IPS-11a (cell line): ENCODE measurements around the gene FCER2.

ENCODE experiments used
- H3K4me3 ChIP-seq: one replicate; pipeline ENCODE4 v1.5.1; 2013; ENCODE audit warnings: low read depth, low read length, control low read depth

Gene FCER2

DNA sequence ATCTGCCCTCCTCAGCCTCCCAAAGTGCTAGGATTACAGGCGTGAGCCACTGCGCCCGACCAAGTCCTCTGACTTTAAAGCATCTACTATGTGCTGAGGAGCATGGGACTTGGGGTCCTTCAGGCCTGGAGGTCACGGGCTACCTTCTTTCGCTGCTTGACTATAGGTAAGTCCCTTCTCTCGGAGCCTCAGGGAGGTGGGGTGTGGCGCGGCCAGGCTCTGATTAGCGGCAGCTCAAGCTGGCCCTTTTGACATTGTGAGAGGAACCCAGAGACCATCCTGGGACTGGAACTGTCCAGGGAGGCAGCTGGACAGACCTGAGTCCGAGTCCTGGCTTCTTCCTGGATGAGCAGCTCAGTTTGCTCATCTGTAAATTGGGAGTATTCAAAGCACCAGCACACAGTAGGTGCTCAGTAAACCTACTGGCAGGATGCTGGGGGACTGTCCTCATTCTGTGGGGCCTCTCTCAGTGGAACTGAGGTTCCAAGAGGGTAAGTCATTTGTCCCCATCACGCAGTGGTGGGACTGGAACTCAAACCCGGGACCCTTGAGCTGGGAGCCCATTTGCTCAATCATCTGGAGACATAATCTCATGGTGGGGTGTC, 780 bp downstream of the FCER2 start:
- H3K4me3 ChIP-seq = no peak overlapping the region

DNA sequence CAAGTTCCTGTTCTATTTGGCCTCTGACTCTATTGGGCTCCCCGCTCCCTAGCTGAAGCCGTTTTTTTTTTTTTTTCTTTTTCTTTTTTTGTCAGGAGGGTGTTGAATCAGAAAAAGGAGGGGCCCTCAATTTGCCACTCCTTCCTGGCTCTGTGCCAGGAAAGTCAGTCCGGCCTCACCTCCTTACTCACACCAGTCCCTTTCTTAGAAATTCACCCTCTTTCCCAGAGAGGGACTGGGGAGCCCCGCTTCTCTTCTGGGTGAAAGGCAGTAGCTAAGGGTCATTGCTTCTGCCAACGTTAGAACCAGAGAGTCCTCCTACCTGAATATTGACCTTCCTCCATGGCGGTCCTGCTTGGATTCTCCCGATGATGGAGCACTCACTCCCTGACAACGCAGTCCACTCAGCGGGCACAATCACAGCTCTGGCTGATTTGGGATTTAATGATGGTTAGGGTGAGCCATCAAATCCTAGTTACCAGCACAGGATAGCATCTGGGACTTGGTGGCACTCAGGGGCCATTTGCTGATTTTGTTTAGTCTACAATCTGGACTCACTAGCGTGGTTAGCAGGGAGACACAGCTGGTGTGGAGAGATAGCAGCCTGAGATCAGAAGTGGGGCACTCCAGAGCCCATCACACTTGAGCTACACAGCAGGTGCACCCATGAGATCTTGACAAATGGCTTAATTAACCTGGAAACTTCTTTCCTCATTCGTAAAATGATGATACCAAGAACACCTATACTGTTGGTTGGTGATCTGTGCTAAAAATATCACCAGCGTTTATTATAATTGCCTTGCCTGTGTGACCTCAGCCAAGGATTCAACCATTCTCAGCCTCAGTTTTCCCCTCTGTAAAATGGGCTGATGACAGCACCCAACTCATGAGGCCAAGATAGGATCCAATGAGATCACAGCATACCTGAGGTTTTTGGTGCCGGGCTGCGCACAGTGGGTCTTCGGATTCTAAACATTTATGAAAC, 2.2 kb downstream of the FCER2 start:
- H3K4me3 ChIP-seq = no peak overlapping the region

GRCh38 chr19:7699003-7699402, 2.9 kb downstream of the FCER2 start:
- no peak overlapping the region for H3K4me3 ChIP-seq

DNA sequence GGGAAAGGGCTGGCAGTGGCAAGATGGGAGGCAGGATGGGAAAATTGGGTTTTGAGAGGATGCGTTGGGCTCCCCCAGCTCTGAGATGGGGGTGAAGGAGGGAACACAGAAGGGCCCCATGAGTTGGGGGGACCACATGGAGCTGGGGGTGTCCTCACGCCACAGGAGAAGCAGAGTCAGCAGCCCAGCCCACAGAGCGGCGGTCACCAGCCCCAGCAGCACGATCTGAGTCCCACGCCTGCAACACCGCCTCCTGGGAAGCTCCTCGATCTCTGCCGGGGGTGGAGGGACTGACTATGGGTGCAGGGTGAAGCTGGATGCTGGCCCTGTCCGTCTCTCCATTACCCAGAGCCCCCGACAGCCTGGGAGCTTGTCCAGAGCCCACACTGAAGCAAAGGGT, 3.3 kb downstream of the FCER2 start:
- no peak overlapping the region for H3K4me3 ChIP-seq

DNA sequence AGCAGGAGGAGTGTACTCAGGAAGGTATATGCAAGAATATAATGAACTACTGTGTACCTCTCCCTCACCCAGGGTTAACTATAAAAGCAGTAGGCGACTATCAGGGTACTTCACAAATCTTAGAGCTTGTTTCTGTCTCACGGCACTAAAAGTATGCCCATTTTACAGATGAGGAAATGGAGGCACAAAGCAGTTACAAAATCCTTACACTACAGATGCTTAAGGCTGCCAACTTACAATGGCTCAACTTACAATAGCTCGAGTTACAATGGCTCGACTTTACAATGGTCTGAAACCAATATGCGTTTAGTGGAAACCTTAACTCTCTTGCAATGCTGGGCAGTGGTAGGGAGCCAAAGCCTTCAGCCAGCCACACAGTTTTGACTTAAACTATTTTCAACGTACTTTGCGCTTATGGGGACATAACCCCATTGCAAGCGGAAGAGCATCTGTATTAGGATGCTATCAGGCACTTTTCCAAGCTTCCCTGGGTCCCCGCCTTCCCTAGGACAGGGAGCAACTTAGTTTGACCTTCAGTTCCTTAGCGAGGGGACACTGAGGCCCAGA, 4.1 kb downstream of the FCER2 start:
- no peak overlapping the region for H3K4me3 ChIP-seq

- H3K4me3 ChIP-seq = no peak overlapping the region
Measured at GRCh38 chr19:7694499-7694898, 7.4 kb downstream of the FCER2 start.

GRCh38 chr19:7692417-7693088, 9.4 kb downstream of the FCER2 start:
- no peak overlapping the region for H3K4me3 ChIP-seq

DNA sequence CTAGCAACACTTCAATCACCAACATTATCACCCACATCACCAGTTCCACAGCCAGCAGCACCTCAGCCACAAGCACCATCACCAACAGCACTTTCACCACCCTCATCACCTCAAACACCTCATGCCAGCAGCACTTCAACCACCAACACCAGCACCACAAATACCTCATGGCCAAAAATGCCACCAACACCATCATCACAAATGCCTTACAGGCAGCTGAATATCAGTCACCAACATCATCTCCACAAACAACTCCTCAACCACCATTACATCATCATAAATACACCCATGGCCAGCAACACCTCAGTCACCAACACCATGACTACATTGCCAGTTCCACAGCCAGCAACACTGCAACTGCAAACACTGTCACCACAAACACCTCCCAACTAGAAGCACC, 10.4 kb downstream of the FCER2 start:
- H3K4me3 ChIP-seq = no peak overlapping the region

DNA sequence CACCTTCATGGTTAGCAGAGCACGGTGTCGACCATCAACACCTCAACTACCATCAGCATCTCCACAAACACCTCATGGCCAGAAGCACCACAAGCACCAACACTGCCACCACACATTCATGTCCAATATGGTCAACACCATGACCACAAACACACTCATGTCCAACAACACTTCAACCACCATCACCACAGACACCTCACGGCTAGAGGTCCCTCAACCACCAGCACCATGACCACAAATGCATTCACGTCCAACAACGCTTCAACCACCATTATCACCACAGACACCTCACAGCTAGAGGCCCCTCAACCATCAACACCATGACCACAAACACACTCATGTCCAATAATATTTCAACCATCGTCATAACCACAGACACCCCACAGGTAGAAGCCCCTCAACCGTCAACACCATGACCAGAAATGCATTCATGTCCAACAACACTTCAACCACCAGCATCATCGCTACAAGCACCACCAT, 11.1 kb downstream of the FCER2 start:
- H3K4me3 ChIP-seq = no peak overlapping the region

DNA sequence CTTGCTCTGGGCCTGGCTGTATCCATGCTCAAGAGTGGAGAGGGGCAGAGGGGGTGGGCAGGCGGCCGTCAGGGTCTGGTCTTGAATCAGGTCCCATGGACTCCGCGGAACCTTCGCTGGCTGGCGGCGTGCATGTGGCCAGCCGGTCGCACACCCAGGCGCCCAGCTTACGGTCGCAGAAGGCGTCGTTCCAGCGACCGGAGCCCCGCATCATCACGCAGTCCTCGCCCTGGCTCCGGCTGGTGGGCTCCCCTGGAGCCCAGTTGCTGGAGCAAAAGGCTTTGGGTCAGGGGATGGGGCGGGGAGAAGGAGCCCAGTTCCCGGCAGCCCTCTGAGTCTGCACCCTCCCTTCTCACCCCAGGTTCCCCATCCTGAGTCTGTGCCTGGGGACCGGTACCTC, 12.8 kb downstream of the FCER2 start:
- no peak overlapping the region for H3K4me3 ChIP-seq

- no peak overlapping the region for H3K4me3 ChIP-seq
Measured at GRCh38 chr19:7687177-7687576, 14.8 kb downstream of the FCER2 start.

DNA sequence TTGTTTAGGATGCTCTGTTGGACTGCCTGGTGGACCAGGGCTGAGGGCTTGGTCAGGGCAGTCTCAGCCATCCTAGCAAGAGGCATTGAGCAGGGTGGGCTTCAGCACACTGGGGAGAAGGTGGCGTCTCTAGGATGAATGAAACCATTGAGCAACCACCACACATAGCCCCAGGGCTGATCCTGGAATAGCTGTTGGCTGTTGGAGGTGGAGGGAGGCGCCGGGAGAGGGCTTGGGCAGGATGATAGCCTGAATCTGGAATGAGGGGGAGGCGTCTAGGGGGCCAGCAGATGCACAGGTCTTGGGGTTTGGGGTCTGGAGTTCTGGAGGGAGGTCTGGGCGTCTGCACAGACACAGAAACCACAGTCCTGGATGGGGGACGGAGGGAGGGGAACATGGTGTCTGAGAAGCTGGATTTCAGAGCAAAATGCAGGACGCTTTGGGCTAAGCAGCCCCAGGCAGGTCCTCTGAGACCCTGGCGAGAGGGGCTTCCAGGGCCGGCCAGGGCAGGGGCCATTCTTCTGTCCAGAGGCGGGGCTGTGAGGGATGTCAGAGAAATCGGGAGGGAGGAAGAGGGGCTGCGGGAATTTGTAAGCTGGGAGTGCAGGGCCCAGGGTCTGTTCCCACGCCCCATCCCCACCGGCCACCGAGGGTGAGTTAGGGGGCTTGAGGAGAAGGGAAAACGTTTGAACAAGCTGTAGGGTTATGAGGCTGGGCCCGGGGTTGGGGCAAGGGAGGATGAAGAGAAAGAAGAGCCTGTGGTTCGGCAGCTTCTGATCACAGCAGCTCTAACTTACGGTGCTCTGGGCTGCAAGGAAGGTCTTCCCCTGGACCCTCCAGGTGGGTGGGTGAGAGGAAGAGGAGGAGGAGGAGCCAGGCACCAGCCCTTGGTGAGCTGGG, 16.1 kb downstream of the FCER2 start:
- no peak overlapping the region for H3K4me3 ChIP-seq

- no peak overlapping the region for H3K4me3 ChIP-seq
Measured at GRCh38 chr19:7682175-7682855, 19.6 kb downstream of the FCER2 start.

DNA sequence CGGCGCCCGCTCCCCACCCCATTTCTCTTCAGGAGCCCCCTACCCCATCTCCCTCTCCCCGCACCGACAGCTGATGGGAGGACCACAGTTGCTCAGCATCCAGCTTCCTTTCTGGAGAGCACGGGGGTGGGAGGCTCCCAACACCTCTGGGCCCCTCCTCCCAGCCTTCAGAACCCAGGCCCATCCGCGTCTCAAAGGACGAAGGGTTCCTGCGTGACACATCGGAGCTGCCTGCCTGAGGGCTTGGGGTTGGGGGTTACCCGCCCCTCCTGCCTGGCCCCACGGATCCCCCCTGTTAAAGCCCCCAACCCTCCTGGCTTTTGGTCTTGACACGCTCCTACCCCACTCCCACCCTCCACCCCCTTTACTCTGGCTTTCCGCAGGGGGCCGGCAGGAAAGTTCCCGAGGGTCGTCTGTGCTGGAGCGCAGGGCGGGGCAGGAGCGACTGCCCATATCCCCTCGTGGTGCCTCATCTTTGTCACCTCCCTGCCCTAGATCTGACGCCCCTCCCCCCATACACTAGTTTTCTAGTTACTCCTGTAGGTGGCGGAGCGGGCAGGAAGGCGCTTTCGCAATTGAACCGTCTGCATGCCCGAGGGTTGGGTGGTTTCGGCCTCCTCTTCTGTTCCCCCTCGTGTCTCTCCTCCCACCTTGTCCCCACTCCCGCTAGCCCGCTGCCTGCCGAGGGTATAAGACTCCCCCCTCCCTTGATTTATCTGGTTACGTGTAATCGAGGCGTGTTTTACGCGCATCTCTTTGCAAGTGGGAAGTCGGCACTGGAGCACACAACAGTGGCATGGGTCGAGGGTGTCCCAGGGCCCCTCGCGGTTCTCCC, 20.4 kb downstream of the FCER2 start:
- peak overlapping the region; percentile 77 for H3K4me3 ChIP-seq

DNA sequence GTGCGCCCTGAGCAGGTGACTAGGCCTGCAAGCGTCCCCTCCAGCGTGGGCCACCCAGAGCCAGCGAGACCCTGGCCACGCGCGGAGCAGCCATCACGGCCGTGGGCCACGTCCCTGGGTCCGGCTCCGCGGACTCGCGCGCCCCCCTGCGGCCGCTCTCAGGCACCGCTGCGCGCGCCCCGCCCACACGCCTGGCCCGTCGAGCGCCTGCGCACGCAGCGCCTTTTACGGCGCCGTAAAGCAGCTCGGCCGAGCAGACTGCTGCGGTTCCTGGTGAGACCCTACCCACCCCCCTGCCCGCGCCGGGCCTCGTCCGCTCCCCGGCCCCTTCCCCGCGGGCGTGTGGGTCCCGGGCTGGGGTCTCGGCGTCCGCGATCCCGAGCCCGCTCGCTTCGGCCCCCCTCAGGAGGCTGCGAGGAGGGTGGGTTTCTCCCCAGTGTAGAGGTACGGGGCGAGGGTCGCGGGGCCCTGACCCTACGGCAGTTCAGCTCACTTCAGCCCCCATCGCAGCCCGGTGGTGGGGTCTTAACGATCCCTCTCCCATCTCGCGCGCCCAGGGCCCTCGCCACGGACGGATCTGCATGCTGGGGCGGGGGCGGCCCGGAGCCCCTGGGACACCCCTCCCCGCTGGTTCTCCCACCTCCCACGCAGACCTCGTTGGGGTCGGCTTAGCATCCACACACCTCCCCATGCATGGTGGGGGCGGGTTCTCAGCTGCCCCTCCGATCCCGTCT, 21.2 kb downstream of the FCER2 start, which contains the start of gene TRAPPC5:
TSS of gene TRAPPC5 (plus strand) at position 228 of the 734 bp plus-strand sequence. CDS start 1,421 bp downstream, outside the sequence.
- H3K4me3 ChIP-seq = peak within 1 kb of the TSS; percentile 77

GRCh38 chr19:7679771-7680605, 21.9 kb downstream of the FCER2 start:
- H3K4me3 ChIP-seq = peak overlapping the region; percentile 77
